Activated CD4-positive, alpha-beta T cell treated with anti-CD3 and anti-CD28 coated beads, Interleukin-2, amount 10 ng/mL, durations not matched to agents 24 days and 14 days (primary cell): ENCODE measurements around the gene ARHGEF1. TPM values are rescaled to one million over a fixed set of nuclear protein-coding genes. Genes with fewer than 3 reads are reported as not detected.
A peak's percentile ranks its signal among the peaks of the same experiment; 100 is the strongest.
"Not testable (repeated sequence)": the region's sequence is repeated elsewhere in the genome, so short reads cannot be mapped to it uniquely, and the experiment has no call there.

Experiments
- DNase-seq: peaks from one replicate; pipeline ENCODE4 v3.0.0; 2022
- H3K27ac Mint-ChIP-seq: one replicate; pipeline ENCODE4 v1.8.0; 2022; ENCODE audit warnings: mild to moderate bottlenecking, mixed read lengths
- H3K27me3 Mint-ChIP-seq: one replicate; pipeline ENCODE4 v1.8.0; 2022; ENCODE audit warnings: mixed read lengths
- H3K36me3 Mint-ChIP-seq: one replicate; pipeline ENCODE4 v1.8.0; 2022; ENCODE audit warnings: low read depth, mild to moderate bottlenecking, mixed read lengths
- H3K4me1 Mint-ChIP-seq: one replicate; pipeline ENCODE4 v1.8.0; 2021; ENCODE audit warnings: mixed read lengths
- H3K4me3 Mint-ChIP-seq: one replicate; pipeline ENCODE4 v1.8.0; 2022; ENCODE audit warnings: mild to moderate bottlenecking, moderate library complexity, mixed read lengths
- H3K9me3 Mint-ChIP-seq: one replicate; pipeline ENCODE4 v1.8.0; 2021; ENCODE audit warnings: mixed read lengths
- intact Hi-C: fragments of 100-400 bp; cut with micrococcal nuclease; formaldehyde crosslinking; loops from one replicate; pipeline ENCODE4 v1.15.1; 2023
- total RNA-seq: library from RNA; stranded (reverse); gene quantifications from 2 replicates; pipeline ENCODE4 v1.2.3, GENCODE V29; 2022

Gene ARHGEF1
- total RNA-seq, 1 donor from 2014 or later = 365 TPM

- H3K36me3 Mint-ChIP-seq = peaks cover 63% of the 10 kb centered on the region
- no peaks in the 10 kb centered on the region for H3K9me3 Mint-ChIP-seq
- peak overlapping the region; percentile 90 for H3K27ac Mint-ChIP-seq
- H3K4me3 Mint-ChIP-seq = peak overlapping the region; percentile 73
- peak; percentile 69 for DNase-seq
- no peaks in the 10 kb centered on the region for H3K27me3 Mint-ChIP-seq
- H3K4me1 Mint-ChIP-seq = peaks cover 60% of the 10 kb centered on the region
- intact Hi-C loops = no loop called here
These were observed 12.5 kb upstream of the ARHGEF1 start for GRCh38 chr19:41870401-41870873.

DNA sequence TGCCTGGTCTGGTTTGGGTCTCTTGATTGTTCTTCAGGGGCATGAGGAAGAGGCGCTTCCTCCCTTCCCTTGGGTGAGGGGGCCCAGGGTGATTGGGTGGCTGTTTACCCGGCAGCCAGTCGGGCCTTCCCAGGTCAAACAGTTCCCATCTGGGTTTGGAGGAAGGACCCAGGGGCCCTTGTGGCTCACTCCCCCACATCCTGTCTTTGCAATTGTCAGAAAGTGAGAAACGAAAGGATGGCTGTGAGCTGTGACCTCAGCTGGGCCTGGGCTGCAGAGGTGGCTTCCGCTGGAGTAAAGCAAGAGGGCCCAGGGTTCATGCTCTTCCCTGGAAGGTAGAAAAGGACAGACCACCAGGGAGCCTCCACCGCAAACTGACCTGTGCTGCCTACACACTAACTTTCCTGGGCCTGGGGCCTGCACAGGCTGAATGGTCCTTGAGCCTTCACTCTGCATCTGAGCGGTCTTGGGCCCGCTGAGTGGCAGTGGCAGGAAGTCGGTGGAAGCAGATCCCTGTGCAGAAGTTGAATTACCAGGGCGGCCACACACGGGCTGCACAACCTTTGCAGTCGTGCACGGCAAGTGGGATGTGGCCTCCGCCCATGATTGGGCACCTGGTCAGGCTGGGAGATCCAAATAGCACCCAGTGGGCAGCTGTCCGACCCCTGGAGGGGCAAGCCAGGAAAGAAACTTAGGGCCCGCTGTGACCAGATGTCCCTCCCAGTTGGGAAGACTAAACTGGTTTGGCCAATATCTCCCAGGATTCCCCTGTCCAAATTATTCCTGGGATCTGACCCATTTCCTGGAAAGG is 11.2 kb upstream of the ARHGEF1 start:
- H3K36me3 Mint-ChIP-seq = peaks cover 52% of the 10 kb centered on the region
- H3K27ac Mint-ChIP-seq = peak overlapping the region; percentile 95
- H3K27me3 Mint-ChIP-seq = no peaks in the 10 kb centered on the region
- no peaks in the 10 kb centered on the region for H3K9me3 Mint-ChIP-seq
- peak; percentile 93 for DNase-seq
- intact Hi-C loops = loop anchor here (1.0 kb wide), 3 partner anchors 10 to 74 kb away; no protein-coding TSS in a partner anchor
- peaks cover 66% of the 10 kb centered on the region for H3K4me1 Mint-ChIP-seq
- H3K4me3 Mint-ChIP-seq = peak overlapping the region; percentile 82

DNA sequence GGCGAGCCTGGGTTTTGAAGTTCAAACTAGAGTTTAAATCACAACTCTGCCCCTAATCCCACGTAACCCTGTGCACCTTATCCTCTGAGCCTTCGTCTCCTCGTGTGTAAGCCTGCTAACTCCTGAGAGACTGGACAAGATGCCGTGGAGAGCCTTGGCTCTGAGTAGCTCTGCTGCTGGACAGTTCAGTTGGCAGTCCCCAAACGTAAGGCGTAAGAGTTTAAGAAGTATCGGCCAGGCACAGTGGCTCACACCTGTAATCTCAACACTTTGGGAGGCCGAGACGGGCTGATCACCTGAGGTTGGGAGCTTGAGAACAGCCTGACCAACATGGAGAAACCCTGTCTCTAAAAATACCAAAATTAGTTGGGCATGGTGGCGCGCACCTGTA is 10.6 kb upstream of the ARHGEF1 start:
- Mint-ChIP-seq H3K4me1 (peaks cover 71% of the 10 kb centered on the region), H3K27me3 (no peaks in the 10 kb centered on the region), H3K36me3 (peaks cover 50% of the 10 kb centered on the region), H3K9me3 (no peaks in the 10 kb centered on the region), H3K4me3 (peak overlapping the region; percentile 59), H3K27ac (peak overlapping the region; percentile 83)
- DNase-seq = no peak
- intact Hi-C loops = no loop called here

- Mint-ChIP-seq H3K4me3 (peak overlapping the region; percentile 59), H3K9me3 (no peaks in the 10 kb centered on the region), H3K4me1 (peaks cover 74% of the 10 kb centered on the region), H3K27ac (peak overlapping the region; percentile 83), H3K36me3 (peaks cover 45% of the 10 kb centered on the region), H3K27me3 (no peaks in the 10 kb centered on the region)
- DNase-seq = peak; percentile 90
- intact Hi-C loops = loop anchor here (1.0 kb wide), 2 partner anchors 62 to 78 kb away; no protein-coding TSS in a partner anchor
These were observed 10.0 kb upstream of the ARHGEF1 start for GRCh38 chr19:41872775-41873647.

DNA sequence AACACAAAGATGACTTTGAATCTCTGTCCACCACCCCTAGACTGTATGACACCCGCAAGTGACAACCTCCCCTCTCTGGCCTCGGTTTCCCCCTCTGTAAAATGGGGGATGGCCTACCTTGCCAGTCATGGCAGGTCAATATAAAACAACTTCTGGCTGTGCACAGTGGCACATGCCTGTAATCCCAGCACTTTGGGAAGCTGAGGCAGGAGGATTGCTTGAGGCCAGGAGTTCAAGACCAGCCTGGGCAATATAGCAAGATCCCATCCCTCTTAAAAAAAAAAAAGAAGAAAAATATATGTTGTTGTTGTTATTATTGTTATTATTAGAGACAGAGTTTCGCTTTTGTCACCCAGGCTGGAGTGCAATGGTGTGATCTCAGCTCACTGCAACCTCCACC is 7.0 kb upstream of the ARHGEF1 start:
- peak overlapping the region; percentile 91 for H3K27ac Mint-ChIP-seq

DNA sequence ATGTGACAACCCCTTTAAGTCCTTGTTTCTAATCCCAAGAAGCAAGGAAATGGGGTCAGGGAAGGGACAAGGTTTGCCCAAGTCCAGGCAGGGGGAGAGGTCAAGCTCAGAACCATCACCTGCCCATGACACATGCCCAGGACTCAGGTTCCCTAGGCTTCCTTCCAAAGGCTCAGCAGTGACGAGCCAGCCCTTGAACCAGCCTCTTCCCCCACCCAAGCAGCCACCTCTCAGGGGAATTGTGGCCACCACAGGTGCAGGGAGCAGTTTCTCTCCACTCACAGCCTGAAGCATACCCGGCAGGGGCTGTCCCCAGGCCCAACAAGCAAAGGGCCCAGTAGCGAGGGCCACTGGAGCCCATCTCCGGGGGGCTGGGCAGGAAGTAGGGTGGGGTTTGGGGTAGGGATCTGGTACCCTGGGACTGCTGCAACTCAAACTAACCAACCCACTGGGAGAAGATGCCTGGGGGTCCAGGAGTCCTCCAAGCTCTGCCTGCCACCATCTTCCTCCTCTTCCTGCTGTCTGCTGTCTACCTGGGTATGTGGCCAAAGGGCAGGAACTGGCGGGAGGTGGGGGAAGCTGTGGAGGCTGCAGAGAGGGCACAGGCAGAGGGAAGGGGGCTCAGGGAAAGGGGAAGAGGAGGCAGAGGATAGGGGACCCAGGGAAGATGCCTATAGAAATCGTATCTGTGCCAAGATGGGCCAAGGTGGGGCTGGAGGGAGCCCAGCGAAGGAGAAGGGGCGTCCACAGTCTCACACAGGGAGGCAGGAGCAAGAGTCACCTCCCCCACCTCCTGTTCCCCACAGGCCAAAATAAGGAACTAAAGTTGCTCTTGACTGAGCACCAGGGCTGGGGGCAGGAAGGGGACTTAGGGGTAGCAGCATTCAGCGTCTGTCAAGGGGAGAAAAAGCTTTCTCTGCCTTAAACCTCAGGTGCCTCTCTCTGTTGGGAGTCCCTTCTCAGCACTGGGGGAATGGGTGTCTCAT is 5.8 kb upstream of the ARHGEF1 start, which contains the start of gene CD79A:
Gene CD79A (plus strand): TSS at position 433 of the 986 bp plus-strand sequence. CDS start 26 bp downstream, at position 459.
- Mint-ChIP-seq H3K27me3 (no peaks in the 10 kb centered on the region), H3K9me3 (no peaks in the 10 kb centered on the region)
- no peak for DNase-seq

More for the DNA sequence above, 7.0 kb upstream of the ARHGEF1 start:
- DNase-seq, intact Hi-C loops, H3K9me3 Mint-ChIP-seq, H3K27me3 Mint-ChIP-seq: not testable (repeated sequence)
- peaks cover 55% of the 10 kb centered on the region for H3K4me1 Mint-ChIP-seq
- peak overlapping the region; percentile 73 for H3K4me3 Mint-ChIP-seq
- peaks cover 20% of the 10 kb centered on the region for H3K36me3 Mint-ChIP-seq

GRCh38 chr19:41877916-41878905 is 4.8 kb upstream of the ARHGEF1 start:
- DNase-seq = no peak
- H3K27ac Mint-ChIP-seq = peak overlapping the region; percentile 80
- peaks cover 48% of the 10 kb centered on the region for H3K4me1 Mint-ChIP-seq
- H3K27me3 Mint-ChIP-seq = no peaks in the 10 kb centered on the region
- intact Hi-C loops = no loop called here
- H3K9me3 Mint-ChIP-seq = no peaks in the 10 kb centered on the region
- H3K4me3 Mint-ChIP-seq = peak overlapping the region; percentile 23
- H3K36me3 Mint-ChIP-seq = peaks cover 5% of the 10 kb centered on the region

More for the DNA sequence above, 5.8 kb upstream of the ARHGEF1 start, which contains the start of gene CD79A:
- peaks cover 9% of the 10 kb centered on the region for H3K36me3 Mint-ChIP-seq
- H3K27ac Mint-ChIP-seq = peak within 1 kb of the TSS; percentile 80
- peak within 1 kb of the TSS; percentile 37 for H3K4me3 Mint-ChIP-seq
- intact Hi-C loops = no loop called here
- peaks cover 50% of the 10 kb centered on the region for H3K4me1 Mint-ChIP-seq

- H3K4me3 Mint-ChIP-seq = no peak overlapping the region
- DNase-seq = no peak
- H3K36me3 Mint-ChIP-seq = peaks cover 9% of the 10 kb centered on the region
- H3K9me3 Mint-ChIP-seq = no peaks in the 10 kb centered on the region
- no peak overlapping the region for H3K27ac Mint-ChIP-seq
- intact Hi-C loops = no loop called here
- H3K4me1 Mint-ChIP-seq = peaks cover 43% of the 10 kb centered on the region
- no peaks in the 10 kb centered on the region for H3K27me3 Mint-ChIP-seq
These were observed 3.9 kb upstream of the ARHGEF1 start for GRCh38 chr19:41879080-41879479.

DNA sequence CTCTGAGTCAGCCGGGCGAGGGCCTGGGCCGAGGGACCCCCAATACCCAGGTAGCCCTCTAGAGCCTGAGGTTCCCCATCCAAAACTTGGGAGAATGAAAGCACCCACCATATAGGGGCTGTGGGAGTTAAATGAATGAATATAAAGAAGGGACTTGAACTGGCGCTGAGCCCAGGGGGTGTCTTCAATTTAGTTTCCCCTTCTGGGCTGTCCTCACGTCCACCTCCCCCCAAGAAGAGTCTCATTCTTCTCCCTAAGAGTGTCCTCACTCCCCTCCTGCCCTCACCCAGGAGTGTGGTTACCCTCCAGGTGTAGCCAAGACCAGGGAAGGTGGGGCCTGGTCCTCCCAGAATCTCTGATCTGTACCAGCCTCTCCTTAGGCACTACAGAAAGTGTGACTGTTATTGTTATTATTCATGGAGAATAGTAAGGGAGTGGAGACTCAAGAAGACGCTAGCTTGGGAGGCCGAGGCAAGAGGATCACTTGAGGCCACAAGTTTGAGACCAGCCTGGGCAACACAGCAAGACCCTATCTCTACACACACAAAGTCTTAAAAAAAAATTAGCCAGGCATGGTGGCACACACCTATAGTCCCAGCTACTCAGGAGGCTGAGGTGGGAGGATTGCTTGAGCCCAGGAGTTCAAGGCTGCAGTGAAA is 3.2 kb upstream of the ARHGEF1 start:
- Mint-ChIP-seq H3K27ac (peak overlapping the region; percentile 29), H3K27me3 (no peaks in the 10 kb centered on the region), H3K36me3 (peaks cover 12% of the 10 kb centered on the region), H3K4me1 (peaks cover 44% of the 10 kb centered on the region), H3K9me3 (no peaks in the 10 kb centered on the region), H3K4me3 (no peak overlapping the region)
- DNase-seq = no peak
- intact Hi-C loops = loop anchor here (10.0 kb wide), 2 partner anchors 525 to 1275 kb away; partner anchors contain the start of genes LTBP4 and TGFB1

- H3K27me3 Mint-ChIP-seq = no peaks in the 10 kb centered on the region
- H3K36me3 Mint-ChIP-seq = peaks cover 16% of the 10 kb centered on the region
- DNase-seq = no peak
- peaks cover 47% of the 10 kb centered on the region for H3K4me1 Mint-ChIP-seq
- H3K4me3 Mint-ChIP-seq = no peak overlapping the region
- H3K27ac Mint-ChIP-seq = no peak overlapping the region
- intact Hi-C loops = loop anchor here (10.0 kb wide), 2 partner anchors 526 to 1276 kb away; partner anchors contain the start of genes LTBP4 and TGFB1
- no peaks in the 10 kb centered on the region for H3K9me3 Mint-ChIP-seq
These were observed 2.7 kb upstream of the ARHGEF1 start for GRCh38 chr19:41880329-41880708.

DNA sequence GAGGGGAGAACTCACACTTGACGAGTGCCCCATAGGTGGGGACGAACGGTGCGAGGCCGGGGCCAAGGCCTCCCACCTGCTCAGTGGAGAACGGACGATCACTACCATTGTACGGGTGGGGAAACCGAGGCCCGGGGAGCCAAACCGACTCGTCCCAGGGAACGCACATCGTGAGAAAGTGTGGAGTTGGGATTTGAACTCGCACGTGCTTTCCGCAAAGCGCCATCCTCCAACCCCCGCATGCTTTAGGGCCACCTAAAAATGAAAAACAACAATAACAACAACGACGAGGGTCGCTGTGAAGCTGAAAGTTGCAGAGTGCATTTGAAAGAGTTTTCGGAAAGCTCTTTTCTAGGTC is 458 bp downstream of the ARHGEF1 start:
- intact Hi-C loops = loop anchor here (10.0 kb wide), 2 partner anchors 529 to 1279 kb away; partner anchors contain the start of genes LTBP4 and TGFB1
- peak overlapping the region; percentile 83 for H3K4me3 Mint-ChIP-seq
- H3K36me3 Mint-ChIP-seq = peaks cover 36% of the 10 kb centered on the region
- H3K27me3 Mint-ChIP-seq = no peaks in the 10 kb centered on the region
- H3K27ac Mint-ChIP-seq = peak overlapping the region; percentile 94
- H3K9me3 Mint-ChIP-seq = no peaks in the 10 kb centered on the region
- no peak for DNase-seq
- H3K4me1 Mint-ChIP-seq = peaks cover 45% of the 10 kb centered on the region
